PFSK-1 (cell line): ENCODE data around the gene ACAD9.

Experiments
- POLR2AphosphoS5 ChIP-seq: IDR thresholded peaks from 2 replicates; pipeline ENCODE4 v1.6.1; 2012; ENCODE audit warnings: low read depth, mild to moderate bottlenecking, control low read depth, low read length, moderate library complexity
- REST ChIP-seq, 2 experiments: IDR thresholded peaks; 2 replicates each; pipeline versions ENCODE4 v1.6.1 to v1.8.0; 2011 to 2012; ENCODE audit warnings: low read depth in 2 of 2, low read length in 2 of 2, control low read depth in 1 of 2, inconsistent platforms in 1 of 2, mild to moderate bottlenecking in 1 of 2, moderate library complexity in 1 of 2; ENCODE audit not compliant: insufficient read depth in 1 of 2
- SIN3A ChIP-seq: IDR thresholded peaks from 2 replicates; pipeline ENCODE4 v1.6.1; 2012; ENCODE audit warnings: mild to moderate bottlenecking, low read length, moderate library complexity, borderline replicate concordance; ENCODE audit not compliant: insufficient read depth
- TAF1 ChIP-seq: IDR thresholded peaks from 2 replicates; pipeline ENCODE4 v1.6.1; 2012; ENCODE audit warnings: low read length, control low read depth, borderline replicate concordance; ENCODE audit not compliant: insufficient read depth

DNA sequence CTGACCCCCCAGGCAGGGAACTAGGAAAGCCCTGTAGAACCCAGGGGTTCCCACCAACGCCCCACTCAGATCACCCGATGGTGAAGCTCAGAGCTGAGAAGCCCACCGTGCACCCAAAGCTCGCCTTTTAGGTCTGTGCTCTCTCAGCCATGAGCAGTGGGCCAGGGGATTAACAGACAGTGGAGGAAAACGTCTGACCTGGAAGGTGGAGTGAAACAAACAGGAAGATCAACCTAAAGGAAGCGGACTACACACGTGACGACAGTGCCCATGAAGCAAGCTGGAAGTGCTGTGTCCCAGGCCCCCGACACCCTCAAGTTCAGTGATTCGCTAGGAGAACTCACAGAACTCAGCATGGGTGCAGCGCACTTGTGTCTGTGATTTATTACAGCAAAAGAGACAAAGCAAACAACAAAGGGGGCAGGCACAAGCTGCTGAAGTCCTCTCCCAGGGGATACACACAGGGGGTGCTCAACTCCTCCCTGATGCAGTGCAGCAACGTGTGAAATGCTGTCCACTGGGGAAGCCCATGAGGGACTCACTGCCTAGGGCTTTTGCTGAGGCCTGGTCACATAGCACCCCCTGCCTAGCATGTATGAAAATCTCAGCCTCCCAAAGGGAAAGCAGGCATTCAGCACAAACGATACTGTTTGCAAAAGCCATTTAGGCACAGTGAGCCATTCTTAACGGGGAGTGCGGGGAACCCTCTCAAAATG, 71.0 kb downstream of the ACAD9 start:
- TF ChIP-seq REST (IDR thresholded peaks at IDR 0.05; ENCODE audit: insufficient read depth in 1 of 2, low read depth in 2 of 2, low read length in 2 of 2) (no peak), TAF1 (no peak), POLR2AphosphoS5 (no peak), SIN3A (no peak)
